ENCODE results near the gene MCU.
"Not testable (repeated sequence)": the region's sequence is repeated elsewhere in the genome, so short reads cannot be mapped to it uniquely, and the experiment has no call there.

Gene MCU

GRCh38 chr10:72910705-72911104 lies 218.8 kb downstream of the MCU start:
- no peak for DNase-seq

- DNase-seq, result no peak
Measured at GRCh38 chr10:72911758-72912157, 219.8 kb downstream of the MCU start.

GRCh38 chr10:72912736-72913135 lies 220.8 kb downstream of the MCU start:
- no peak for DNase-seq

- DNase-seq, result no peak
Measured at GRCh38 chr10:72913287-72913686, 221.3 kb downstream of the MCU start.

- not testable (repeated sequence) for DNase-seq
Measured at GRCh38 chr10:72917201-72917600, 225.3 kb downstream of the MCU start.

- not testable (repeated sequence) for DNase-seq
Measured at GRCh38 chr10:72917803-72918332, 225.9 kb downstream of the MCU start.

GRCh38 chr10:72918352-72918751 lies 226.4 kb downstream of the MCU start:
- no peak for DNase-seq

- DNase-seq, result not testable (repeated sequence)
Measured at GRCh38 chr10:72921147-72921683, 229.3 kb downstream of the MCU start.

GRCh38 chr10:72924351-72924750 lies 232.4 kb downstream of the MCU start:
- no peak for DNase-seq

GRCh38 chr10:72925951-72926465 lies 234.1 kb downstream of the MCU start:
- DNase-seq, result no peak

- no peak for DNase-seq
Measured at GRCh38 chr10:72927485-72927884, 235.5 kb downstream of the MCU start.

- DNase-seq, result no peak
Measured at GRCh38 chr10:72928798-72929197, 236.9 kb downstream of the MCU start.

- DNase-seq, result no peak
Measured at GRCh38 chr10:72930276-72930675, 238.3 kb downstream of the MCU start.

GRCh38 chr10:72932259-72933015 lies 240.5 kb downstream of the MCU start:
- no peak for DNase-seq

GRCh38 chr10:72935361-72935760 lies 243.4 kb downstream of the MCU start:
- no peak for DNase-seq
